CD4-positive, alpha-beta T cell treated with Interleukin-6 at 100 ng/mL for 8 hours (primary cell): ENCODE data around the gene MAX.

ENCODE experiments used
- DNase-seq: peaks from one replicate; pipeline ENCODE4 v3.0.0-alpha.2; 2020; ENCODE audit warnings: mixed read lengths, low spot score

Gene MAX

GRCh38 chr14:65102441-65103149 lies at the start of gene MAX:
MAX (minus strand) TSS chr14:65102517; CDS start chr14:65102339, 178 bp downstream.
- peak; percentile 99 for DNase-seq

GRCh38 chr14:65151609-65151956 lies 49.3 kb upstream of the MAX start:
- DNase-seq = no peak

- no peak for DNase-seq
Observed at GRCh38 chr14:65150898-65151608, 48.7 kb upstream of the MAX start.

GRCh38 chr14:65149116-65149515 lies 46.8 kb upstream of the MAX start:
- no peak for DNase-seq

GRCh38 chr14:65144170-65144569 lies 41.9 kb upstream of the MAX start:
- DNase-seq = no peak

- DNase-seq = no peak
Observed at GRCh38 chr14:65142914-65143625, 40.8 kb upstream of the MAX start.

- DNase-seq = no peak
Observed at GRCh38 chr14:65142429-65142828, 40.1 kb upstream of the MAX start.

GRCh38 chr14:65141523-65141922 lies 39.2 kb upstream of the MAX start:
- no peak for DNase-seq

GRCh38 chr14:65137648-65138307 lies 35.5 kb upstream of the MAX start:
- DNase-seq = no peak

- no peak for DNase-seq
Observed at GRCh38 chr14:65134651-65135579, 32.6 kb upstream of the MAX start.

GRCh38 chr14:65132855-65133254 lies 30.5 kb upstream of the MAX start:
- DNase-seq = no peak

- DNase-seq = no peak
Observed at GRCh38 chr14:65131301-65131701, 29.0 kb upstream of the MAX start.

- DNase-seq = no peak
Observed at GRCh38 chr14:65128096-65128495, 25.8 kb upstream of the MAX start.

GRCh38 chr14:65117769-65118745 lies 15.7 kb upstream of the MAX start:
- DNase-seq = no peak

- no peak for DNase-seq
Observed at GRCh38 chr14:65115615-65116014, 13.3 kb upstream of the MAX start.

GRCh38 chr14:65110525-65110924 lies 8.2 kb upstream of the MAX start:
- DNase-seq = no peak

GRCh38 chr14:65109357-65109756 lies 7.0 kb upstream of the MAX start:
- no peak for DNase-seq

GRCh38 chr14:65107200-65107599 lies 4.9 kb upstream of the MAX start:
- DNase-seq = no peak

- no peak for DNase-seq
Observed at GRCh38 chr14:65106736-65107135, 4.4 kb upstream of the MAX start.

GRCh38 chr14:65106316-65106715 lies 4.0 kb upstream of the MAX start:
- no peak for DNase-seq
